Keratinocyte (primary cell): Measurements from ENCODE around the gene MAPRE3. TPM values are rescaled to one million over a fixed set of nuclear protein-coding genes. Genes with fewer than 3 reads are reported as not detected.

Experiments used
- DNase-seq: peaks from one replicate; pipeline ENCODE4 v3.0.0-alpha.2; 2011; ENCODE audit warnings: low read depth, missing footprints, low spot score
- FAIRE-seq: peaks from 2 replicates; lab custom pipeline; 2011; peaks lifted over from hg19 to GRCh38; lab: Jason Lieb, UNC
- H2AFZ ChIP-seq: 2 replicates; pipeline ENCODE4 v1.6.0; 2012; ENCODE audit warnings: low read length, control low read depth, inconsistent platforms; ENCODE audit not compliant: control insufficient read depth
- H3K27ac ChIP-seq: 2 replicates; pipeline ENCODE4 v1.5.1; 2011; ENCODE audit warnings: low read length; ENCODE audit not compliant: control insufficient read depth, insufficient read depth
- H3K27me3 ChIP-seq: 3 replicates; pipeline ENCODE4 v1.6.0; 2011; ENCODE audit warnings: low read length; ENCODE audit not compliant: control insufficient read depth, insufficient read depth; ENCODE audit errors: extremely low read depth
- H3K36me3 ChIP-seq, 2 experiments: 2 replicates in 1 of 2; 3 replicates in 1 of 2; pipeline ENCODE4 v1.5.1; 2011; ENCODE audit warnings: low read length in 2 of 2, mild to moderate bottlenecking in 1 of 2; ENCODE audit not compliant: control insufficient read depth in 2 of 2, insufficient read depth in 2 of 2; ENCODE audit errors: extremely low read depth in 1 of 2
- H3K4me1 ChIP-seq: 3 replicates; pipeline ENCODE4 v1.5.1; 2011; ENCODE audit warnings: low read length; ENCODE audit not compliant: control insufficient read depth, insufficient read depth; ENCODE audit errors: extremely low read depth
- H3K4me2 ChIP-seq: 3 replicates; pipeline ENCODE4 v1.6.0; 2011; ENCODE audit warnings: low read depth, low read length; ENCODE audit not compliant: control insufficient read depth, insufficient read depth; ENCODE audit errors: extremely low read depth
- H3K4me3 ChIP-seq, 3 experiments: fragments of 200-600 bp in 1 of 3; sonication (generic) in 1 of 3; 2 replicates in 2 of 3; 3 replicates in 1 of 3; pipeline ENCODE4 v1.5.1; 2011 to 2016; ENCODE audit warnings: low read length in 3 of 3, mild to moderate bottlenecking in 3 of 3, control low read depth in 2 of 3, inconsistent platforms in 1 of 3, low read depth in 1 of 3, mixed read lengths in 1 of 3, mixed run types in 1 of 3, moderate library complexity in 1 of 3; ENCODE audit not compliant: control insufficient read depth in 2 of 3, insufficient read depth in 2 of 3; ENCODE audit errors: extremely low read depth in 1 of 3
- H3K79me2 ChIP-seq: 2 replicates; pipeline ENCODE4 v1.6.0; 2012; ENCODE audit warnings: low read length; ENCODE audit not compliant: control insufficient read depth, insufficient read depth
- H3K9ac ChIP-seq: 3 replicates; pipeline ENCODE4 v1.6.0; 2011; ENCODE audit warnings: low read length; ENCODE audit not compliant: control insufficient read depth, insufficient read depth; ENCODE audit errors: extremely low read depth
- H3K9me1 ChIP-seq: 3 replicates; pipeline ENCODE4 v1.6.0; 2011; ENCODE audit warnings: low read length; ENCODE audit not compliant: control insufficient read depth, insufficient read depth; ENCODE audit errors: extremely low read depth
- H3K9me3 ChIP-seq: 2 replicates; pipeline ENCODE4 v1.5.1; 2012; ENCODE audit warnings: low read depth, low read length; ENCODE audit not compliant: control insufficient read depth
- H4K20me1 ChIP-seq: 3 replicates; pipeline ENCODE4 v1.6.0; 2011; ENCODE audit warnings: low read length; ENCODE audit not compliant: control insufficient read depth, insufficient read depth; ENCODE audit errors: extremely low read depth
- CTCF ChIP-seq, 3 experiments: IDR thresholded peaks in 1 of 3; conservative IDR thresholded peaks in 1 of 3; optimal IDR thresholded peaks in 1 of 3; 2 replicates in 2 of 3; 3 replicates in 1 of 3; pipeline versions ENCODE3 to v1.5.1; 2011; ENCODE audit warnings: low read length in 3 of 3, mild to moderate bottlenecking in 3 of 3, moderate library complexity in 2 of 3, control low read depth in 1 of 3, inconsistent platforms in 1 of 3; ENCODE audit not compliant: insufficient read depth in 2 of 3; ENCODE audit errors: extremely low read depth in 1 of 3
- EZH2 ChIP-seq: IDR thresholded peaks from one replicate; pipeline ENCODE4 v1.6.1; 2012; ENCODE audit warnings: inconsistent platforms, mild to moderate bottlenecking, low read length, moderate library complexity
- dilution Hi-C: fragments of 300-500 bp; cut with MboI; formaldehyde crosslinking; loops from one replicate; pipeline ENCODE4 v1.7.0; 2020; ENCODE audit warnings: low sequenced_read_pairs; ENCODE audit not compliant: extremely low pct_ligation_motif_present
- polyA plus RNA-seq, 5 experiments: library from polyadenylated mRNA; depleted of rRNA in 3 of 5; stranded (reverse) in 3 of 5; stranded (forward) in 1 of 5; unstranded in 1 of 5; fragments of >200 nt; gene quantifications; 1 replicate in 1 of 5; 2 replicates in 3 of 5; 3 replicates in 1 of 5; pipeline versions ENCODE4 v1.2.1 to v1.2.3, GENCODE V29; 2011 to 2012; ENCODE audit warnings: missing spikeins in 2 of 5, low read depth in 1 of 5, low replicate concordance in 1 of 5

The MAPRE3 gene
- polyA plus RNA-seq, 1 donor (not counting 4 experiments of a cell fraction or from before 2014, with no cell fraction given), result 12.6 TPM

GRCh38 chr2:27050281-27050995 lies 80.0 kb downstream of the MAPRE3 start:
- Histone ChIP-seq H3K4me3 (peak overlapping the region; percentile 87 to 94 (median 88)), H4K20me1 (no peaks in the 10 kb centered on the region), H3K27me3 (no peaks in the 10 kb centered on the region), H2AFZ (peak overlapping the region; percentile 92), H3K27ac (peak overlapping the region; percentile 77), H3K9ac (peak overlapping the region; percentile 77), H3K4me1 (peaks cover 9% of the 10 kb centered on the region), H3K4me2 (peak overlapping the region; percentile 98), H3K9me1 (no peaks in the 10 kb centered on the region), H3K36me3 (peaks cover 0 to 12% of the 10 kb centered on the region in 2 experiments), H3K79me2 (no peaks in the 10 kb centered on the region), H3K9me3 (no peaks in the 10 kb centered on the region)
- FAIRE-seq (peak; percentile 73), DNase-seq (peak; percentile 83)
- TF ChIP-seq EZH2 (no peak), CTCF (optimal IDR thresholded peaks at IDR 0.05 in 1 of 3, IDR thresholded peaks at IDR 0.05 in 1 of 3, conservative IDR thresholded peaks at IDR 0.05 in 1 of 3; ENCODE audit: extremely low read depth in 1 of 3, insufficient read depth in 2 of 3, low read length in 3 of 3) (peak; percentile 20 to 65 (median 28))
- dilution Hi-C loops, result no loop called here

GRCh38 chr2:27050996-27051901 lies 80.8 kb downstream of the MAPRE3 start, which contains the start of gene AGBL5:
Gene AGBL5 (plus strand): TSS chr2:27051668. CDS start chr2:27052959, 1,291 bp downstream.
- peak within 1 kb of the TSS; percentile 77 for H3K27ac ChIP-seq
- no peaks in the 10 kb centered on the region for H3K79me2 ChIP-seq
- peak within 1 kb of the TSS; percentile 87 to 94 (median 88) for H3K4me3 ChIP-seq
- no peak for FAIRE-seq
- H3K9me1 ChIP-seq, result no peaks in the 10 kb centered on the region
- peak within 1 kb of the TSS; percentile 77 for H3K9ac ChIP-seq
- peak within 1 kb of the TSS; percentile 98 for H3K4me2 ChIP-seq
- dilution Hi-C loops, result no loop called here
- no peaks in the 10 kb centered on the region for H3K27me3 ChIP-seq
- H3K4me1 ChIP-seq, result peaks cover 9% of the 10 kb centered on the region
- no peaks in the 10 kb centered on the region for H4K20me1 ChIP-seq
- peaks cover 5 to 15% of the 10 kb centered on the region in 2 experiments for H3K36me3 ChIP-seq
- peak within 1 kb of the TSS; percentile 92 for H2AFZ ChIP-seq
- no peaks in the 10 kb centered on the region for H3K9me3 ChIP-seq
- DNase-seq, result peak; percentile 53
- no peak for TF ChIP-seq CTCF (optimal IDR thresholded peaks at IDR 0.05 in 1 of 3, IDR thresholded peaks at IDR 0.05 in 1 of 3, conservative IDR thresholded peaks at IDR 0.05 in 1 of 3; ENCODE audit: extremely low read depth in 1 of 3, insufficient read depth in 2 of 3, low read length in 3 of 3)
- no peak for TF ChIP-seq EZH2
